GM18499 (cell line): ENCODE measurements around the gene CTTNBP2NL.
A peak's percentile ranks its signal among the peaks of the same experiment; 100 is the strongest.

ENCODE experiments used
- ATAC-seq: cut with Tn5 transposase; IDR thresholded peaks from one replicate; pipeline ENCODE4 v1.9.1; 2021; ENCODE audit warnings: moderate number of reproducible peaks; ENCODE audit not compliant: insufficient read depth, unreplicated experiment

Gene CTTNBP2NL

GRCh38 chr1:112395821-112396652 is at the start of gene CTTNBP2NL:
Gene CTTNBP2NL, plus strand, starts transcription at chr1:112396214. Its CDS starts 19,952 bp downstream, at chr1:112416166.
- ATAC-seq, result no peak

- no peak for ATAC-seq
Measured at GRCh38 chr1:112346801-112347350, 49.1 kb upstream of the CTTNBP2NL start.

- no peak for ATAC-seq
Measured at GRCh38 chr1:112356765-112357164, 39.2 kb upstream of the CTTNBP2NL start.

GRCh38 chr1:112357467-112357866 is 38.5 kb upstream of the CTTNBP2NL start:
- ATAC-seq, result no peak

GRCh38 chr1:112358061-112358770 is 37.8 kb upstream of the CTTNBP2NL start:
- no peak for ATAC-seq

GRCh38 chr1:112358798-112359408 is 37.1 kb upstream of the CTTNBP2NL start:
- ATAC-seq, result no peak

GRCh38 chr1:112359961-112360767 is 35.9 kb upstream of the CTTNBP2NL start:
- no peak for ATAC-seq

GRCh38 chr1:112363636-112364035 is 32.4 kb upstream of the CTTNBP2NL start:
- no peak for ATAC-seq

GRCh38 chr1:112368198-112368597 is 27.8 kb upstream of the CTTNBP2NL start:
- no peak for ATAC-seq

- ATAC-seq, result peak; percentile 60
Measured at GRCh38 chr1:112369392-112370285, 26.4 kb upstream of the CTTNBP2NL start.

- no peak for ATAC-seq
Measured at GRCh38 chr1:112370996-112371395, 25.0 kb upstream of the CTTNBP2NL start.

GRCh38 chr1:112371775-112372174 is 24.2 kb upstream of the CTTNBP2NL start:
- ATAC-seq, result no peak

GRCh38 chr1:112373806-112374205 is 22.2 kb upstream of the CTTNBP2NL start:
- no peak for ATAC-seq

GRCh38 chr1:112375701-112376100 is 20.3 kb upstream of the CTTNBP2NL start:
- no peak for ATAC-seq

GRCh38 chr1:112380356-112380755 is 15.7 kb upstream of the CTTNBP2NL start:
- no peak for ATAC-seq

- no peak for ATAC-seq
Measured at GRCh38 chr1:112381324-112382076, 14.5 kb upstream of the CTTNBP2NL start.

- ATAC-seq, result no peak
Measured at GRCh38 chr1:112383759-112384370, 12.1 kb upstream of the CTTNBP2NL start.
